Activated T-helper 2 cell treated with anti-CD3 and anti-CD28 coated beads, Interferon-gamma antibody, Interleukin-2, Interleukin-4, amounts not matched to agents 10 μg/mL and 5 μg/mL and 100 μg/mL, durations not matched to agents 14 hours and 24 hours and 36 hours (primary cell): ENCODE measurements around the gene LINC00237. TPM values are rescaled to one million over a fixed set of nuclear protein-coding genes. Genes with fewer than 3 reads are reported as not detected.

Source experiments
- DNase-seq: peaks from one replicate; pipeline ENCODE4 v3.0.0; 2021; ENCODE audit warnings: low spot score
- H3K27ac Mint-ChIP-seq: one replicate; pipeline ENCODE4 v1.8.0; 2021; ENCODE audit warnings: mixed read lengths
- H3K27me3 Mint-ChIP-seq: one replicate; pipeline ENCODE4 v1.8.0; 2021; ENCODE audit warnings: low read depth, mixed read lengths
- H3K36me3 Mint-ChIP-seq: one replicate; pipeline ENCODE4 v1.8.0; 2021; ENCODE audit warnings: low read depth, mixed read lengths
- H3K4me1 Mint-ChIP-seq: one replicate; pipeline ENCODE4 v1.8.0; 2021; ENCODE audit warnings: low read depth, mixed read lengths
- H3K4me3 Mint-ChIP-seq: one replicate; pipeline ENCODE4 v1.8.0; 2021; ENCODE audit warnings: low read depth, mild to moderate bottlenecking, moderate library complexity, mixed read lengths
- H3K9me3 Mint-ChIP-seq: one replicate; pipeline ENCODE4 v1.8.0; 2021; ENCODE audit warnings: mixed read lengths
- intact Hi-C: fragments of 100-400 bp; cut with micrococcal nuclease; formaldehyde crosslinking; loops from one replicate; pipeline ENCODE4 v1.15.1; 2023
- total RNA-seq: library from RNA; stranded (reverse); gene quantifications from 2 replicates; pipeline ENCODE4 v1.2.3, GENCODE V29; 2022

Gene LINC00237
- total RNA-seq, 1 donor from 2014 or later, result not detected

- Mint-ChIP-seq H3K4me3 (no peak overlapping the region), H3K36me3 (peaks cover 18% of the 10 kb centered on the region), H3K27me3 (no peaks in the 10 kb centered on the region), H3K27ac (no peak overlapping the region), H3K4me1 (peaks cover 2% of the 10 kb centered on the region), H3K9me3 (no peaks in the 10 kb centered on the region)
- no peak for DNase-seq
- intact Hi-C loops, result no loop called here
Measured at GRCh38 chr20:21136015-21136732, 30.0 kb upstream of the LINC00237 start.

DNA sequence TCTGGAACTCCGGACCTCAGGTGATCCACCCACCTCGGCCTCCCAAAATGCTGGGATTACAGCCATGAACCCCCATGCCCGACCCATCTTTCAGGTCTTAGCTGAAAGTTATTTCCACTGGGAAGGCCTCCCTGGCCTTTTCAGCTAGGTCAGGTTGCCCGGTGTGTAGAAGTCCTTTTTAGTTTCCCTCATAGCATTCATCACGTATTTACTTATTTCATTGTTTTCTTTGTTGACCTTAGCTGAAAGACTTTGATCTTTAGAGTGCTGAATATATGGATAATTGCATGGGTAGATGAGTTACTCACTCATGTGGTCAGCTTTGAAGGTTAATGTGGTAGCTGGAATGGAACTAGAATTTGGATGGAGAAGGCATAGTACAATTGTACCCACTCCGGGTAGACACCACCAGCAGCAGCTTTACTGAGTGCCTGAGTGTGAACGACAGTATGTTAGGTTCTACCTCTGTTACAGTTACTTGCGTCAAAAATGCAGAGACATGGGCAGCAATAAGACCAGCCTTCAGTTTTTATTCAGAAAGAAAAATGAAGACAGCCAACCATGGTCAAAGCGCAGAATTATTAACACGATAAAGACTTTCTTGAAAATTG lies 28.8 kb upstream of the LINC00237 start:
- H3K27me3 Mint-ChIP-seq, result no peaks in the 10 kb centered on the region
- intact Hi-C loops, result no loop called here
- H3K27ac Mint-ChIP-seq, result no peak overlapping the region
- no peak for DNase-seq
- no peaks in the 10 kb centered on the region for H3K9me3 Mint-ChIP-seq
- peaks cover 2% of the 10 kb centered on the region for H3K4me1 Mint-ChIP-seq
- no peak overlapping the region for H3K4me3 Mint-ChIP-seq
- peaks cover 18% of the 10 kb centered on the region for H3K36me3 Mint-ChIP-seq

GRCh38 chr20:21133917-21134622 lies 27.9 kb upstream of the LINC00237 start:
- H3K9me3 Mint-ChIP-seq, result no peaks in the 10 kb centered on the region

DNA sequence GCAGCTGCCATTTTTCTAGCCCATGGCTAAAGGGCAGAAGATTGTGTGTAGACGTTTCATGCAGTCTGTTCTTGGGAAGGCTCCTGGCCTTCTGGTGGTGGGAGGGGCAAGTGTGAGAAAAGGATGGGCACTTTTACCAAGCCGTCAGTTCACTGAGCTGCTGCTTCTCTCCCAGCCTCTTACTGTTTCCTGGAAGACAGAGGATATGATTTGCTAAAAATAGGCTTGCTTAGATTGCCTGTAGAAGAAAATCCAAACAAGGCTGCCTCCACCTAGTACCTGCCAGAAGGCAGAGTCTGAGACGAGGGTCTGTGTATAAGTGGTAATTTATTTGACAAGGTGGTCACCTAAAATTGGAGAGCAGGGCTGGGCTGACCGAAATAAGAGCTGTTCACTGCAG lies 27.2 kb upstream of the LINC00237 start:
- no peaks in the 10 kb centered on the region for H3K9me3 Mint-ChIP-seq
- H3K4me3 Mint-ChIP-seq, result no peak overlapping the region
- no peak overlapping the region for H3K27ac Mint-ChIP-seq
- no peak for DNase-seq
- H3K4me1 Mint-ChIP-seq, result peaks cover 8% of the 10 kb centered on the region
- H3K27me3 Mint-ChIP-seq, result no peaks in the 10 kb centered on the region
- H3K36me3 Mint-ChIP-seq, result peaks cover 18% of the 10 kb centered on the region
- intact Hi-C loops, result no loop called here

More at GRCh38 chr20:21133917-21134622, 27.9 kb upstream of the LINC00237 start:
- no peak for DNase-seq
- H3K27ac Mint-ChIP-seq, result no peak overlapping the region
- peaks cover 2% of the 10 kb centered on the region for H3K4me1 Mint-ChIP-seq
- H3K4me3 Mint-ChIP-seq, result no peak overlapping the region
- intact Hi-C loops, result no loop called here
- no peaks in the 10 kb centered on the region for H3K27me3 Mint-ChIP-seq
- peaks cover 18% of the 10 kb centered on the region for H3K36me3 Mint-ChIP-seq

DNA sequence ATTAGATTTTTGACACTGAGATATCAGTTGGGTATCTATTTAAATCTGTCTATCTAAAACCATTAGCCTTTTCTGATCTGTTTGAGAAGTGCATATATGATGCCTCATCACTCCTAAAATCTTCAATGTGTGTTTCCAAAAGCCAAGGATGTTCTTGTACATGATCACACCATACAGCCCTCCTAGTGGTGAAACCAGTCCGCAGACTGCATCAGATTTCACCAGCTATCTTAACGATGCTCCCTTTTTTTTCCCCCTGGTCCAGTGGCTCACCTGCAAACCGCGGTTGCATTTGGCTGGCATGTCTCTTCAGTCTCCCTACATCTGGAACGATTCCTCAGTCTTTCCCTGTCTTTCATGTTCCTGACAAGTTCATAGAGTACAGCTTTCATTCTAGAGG lies 23.7 kb upstream of the LINC00237 start:
- Mint-ChIP-seq H3K9me3 (no peaks in the 10 kb centered on the region), H3K36me3 (peaks cover 5% of the 10 kb centered on the region), H3K27ac (no peak overlapping the region), H3K4me3 (no peak overlapping the region), H3K4me1 (peaks cover 21% of the 10 kb centered on the region), H3K27me3 (no peaks in the 10 kb centered on the region)
- DNase-seq, result no peak
- intact Hi-C loops, result no loop called here

GRCh38 chr20:21127201-21127981 lies 21.2 kb upstream of the LINC00237 start:
- peak overlapping the region; percentile 60 for H3K4me3 Mint-ChIP-seq
- H3K36me3 Mint-ChIP-seq, result peaks cover 5% of the 10 kb centered on the region
- H3K9me3 Mint-ChIP-seq, result no peaks in the 10 kb centered on the region
- peaks cover 21% of the 10 kb centered on the region for H3K4me1 Mint-ChIP-seq
- intact Hi-C loops, result loop anchor here (2.0 kb wide), 1 partner anchor 415 kb away; the partner anchor contains the start of gene RALGAPA2
- no peak for DNase-seq
- H3K27me3 Mint-ChIP-seq, result peaks cover 1% of the 10 kb centered on the region
- no peak overlapping the region for H3K27ac Mint-ChIP-seq

- intact Hi-C loops, result loop anchor here (1.0 to 2.0 kb wide), 2 partner anchors 177 to 414 kb away; partner anchors contain the start of genes RALGAPA2 and XRN2
- Mint-ChIP-seq H3K36me3 (peaks cover 2% of the 10 kb centered on the region), H3K27ac (peak overlapping the region; percentile 70), H3K9me3 (no peaks in the 10 kb centered on the region), H3K27me3 (peaks cover 1% of the 10 kb centered on the region), H3K4me3 (peak overlapping the region; percentile 86), H3K4me1 (peaks cover 21% of the 10 kb centered on the region)
- DNase-seq, result no peak
Measured at GRCh38 chr20:21126581-21126870, 20.4 kb upstream of the LINC00237 start.

- Mint-ChIP-seq H3K27me3 (peaks cover 1% of the 10 kb centered on the region), H3K9me3 (no peaks in the 10 kb centered on the region), H3K36me3 (no peaks in the 10 kb centered on the region), H3K4me3 (peak within 1 kb of the TSS; percentile 86), H3K27ac (peak within 1 kb of the TSS; percentile 70), H3K4me1 (peaks cover 21% of the 10 kb centered on the region)
- intact Hi-C loops, result loop anchor here (1.0 to 2.0 kb wide), 2 partner anchors 177 to 413 kb away; partner anchors contain the start of genes RALGAPA2 and XRN2
- peak; percentile 95 for DNase-seq
Measured at GRCh38 chr20:21125849-21126580, 19.9 kb upstream of the LINC00237 start, which contains the start of gene KIZ. TSS of gene KIZ (plus strand) at chr20:21126082. CDS start at chr20:21126116, 34 bp downstream.

DNA sequence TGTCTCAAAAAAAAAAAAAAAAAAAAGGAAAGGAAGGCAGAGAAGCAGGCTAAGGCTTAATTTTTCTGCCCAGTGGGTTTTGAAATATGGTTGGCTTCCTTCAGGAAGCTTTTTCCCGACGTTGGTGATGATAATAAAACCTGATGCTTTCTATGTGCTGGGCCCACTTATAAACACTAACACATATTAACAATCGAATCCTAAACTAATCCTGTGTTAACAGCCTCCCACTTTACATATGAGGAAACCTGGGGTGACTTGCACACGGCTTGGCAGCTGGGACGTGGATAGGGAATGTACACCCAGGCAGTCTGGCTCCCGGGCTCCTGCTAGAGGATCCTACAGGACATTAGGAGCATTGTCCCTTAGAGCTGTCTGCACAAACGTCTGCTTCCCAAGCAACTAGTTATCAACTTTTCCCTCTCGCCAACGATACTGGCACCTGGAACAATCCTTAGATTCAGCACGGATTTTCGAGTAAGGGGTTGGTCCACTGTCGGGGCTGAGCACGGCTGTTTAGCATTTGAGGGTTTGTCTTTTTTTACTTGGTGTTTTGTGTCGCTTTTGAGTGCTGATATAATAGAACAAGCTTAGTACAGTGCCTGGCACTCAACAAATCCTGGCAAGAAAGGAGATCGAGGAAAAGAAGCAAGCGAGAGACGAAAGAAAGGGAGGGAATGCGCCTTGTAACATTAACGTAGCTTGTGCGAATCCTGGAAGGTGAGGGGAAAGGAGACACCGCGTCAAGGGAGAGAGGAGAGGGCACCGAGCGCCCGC lies 19.1 kb upstream of the LINC00237 start:
- no peak for DNase-seq
- Mint-ChIP-seq H3K27me3 (peaks cover 6% of the 10 kb centered on the region), H3K4me3 (peak overlapping the region; percentile 86), H3K4me1 (peaks cover 21% of the 10 kb centered on the region), H3K9me3 (no peaks in the 10 kb centered on the region), H3K27ac (peak overlapping the region; percentile 7), H3K36me3 (no peaks in the 10 kb centered on the region)
- intact Hi-C loops, result no loop called here

GRCh38 chr20:21124190-21124589 lies 18.0 kb upstream of the LINC00237 start:
- no peaks in the 10 kb centered on the region for H3K9me3 Mint-ChIP-seq
- no peaks in the 10 kb centered on the region for H3K36me3 Mint-ChIP-seq
- no peak for DNase-seq
- H3K4me3 Mint-ChIP-seq, result peak overlapping the region; percentile 6
- intact Hi-C loops, result no loop called here
- no peak overlapping the region for H3K27ac Mint-ChIP-seq
- peaks cover 21% of the 10 kb centered on the region for H3K4me1 Mint-ChIP-seq
- H3K27me3 Mint-ChIP-seq, result peaks cover 6% of the 10 kb centered on the region

DNA sequence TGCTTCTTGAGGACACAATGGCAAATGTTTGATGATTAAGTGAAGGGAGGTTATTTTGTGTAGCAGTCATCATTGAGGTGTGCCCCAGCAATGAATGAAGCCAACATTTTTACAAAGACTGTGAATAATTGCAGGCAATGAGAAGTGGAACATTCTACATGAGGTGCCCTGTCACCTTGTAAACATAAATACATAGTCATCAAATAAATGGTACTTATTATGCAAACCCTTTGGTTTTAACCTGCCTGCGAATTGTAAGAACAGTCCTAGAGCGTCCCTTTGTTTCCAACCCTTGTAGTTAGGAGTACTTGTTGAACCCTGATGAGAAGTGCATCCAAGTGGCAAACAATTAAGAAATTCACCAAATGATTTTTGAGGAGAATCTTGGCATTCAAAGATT lies 12.6 kb upstream of the LINC00237 start:
- H3K36me3 Mint-ChIP-seq, result no peaks in the 10 kb centered on the region
- no peaks in the 10 kb centered on the region for H3K9me3 Mint-ChIP-seq
- H3K27ac Mint-ChIP-seq, result no peak overlapping the region
- intact Hi-C loops, result no loop called here
- peaks cover 32% of the 10 kb centered on the region for H3K27me3 Mint-ChIP-seq
- DNase-seq, result no peak
- no peak overlapping the region for H3K4me3 Mint-ChIP-seq
- peaks cover 3% of the 10 kb centered on the region for H3K4me1 Mint-ChIP-seq
